NT2/D1 (cell line): ENCODE results near the gene LILRA6.
"Not testable (repeated sequence)": the region's sequence is repeated elsewhere in the genome, so short reads cannot be mapped to it uniquely, and the experiment has no call there.

ENCODE experiments used
- SUZ12 ChIP-seq: IDR thresholded peaks from 2 replicates; pipeline ENCODE4 v1.6.1; 2011; ENCODE audit not compliant: insufficient read length, insufficient read depth; ENCODE audit errors: extremely low read depth
- YY1 ChIP-seq: IDR thresholded peaks from 2 replicates; pipeline ENCODE4 v1.6.1; 2011; ENCODE audit not compliant: insufficient read length, insufficient read depth
- ZNF274 ChIP-seq: IDR thresholded peaks from 2 replicates; pipeline ENCODE4 v1.6.1; 2011; ENCODE audit warnings: mild to moderate bottlenecking, low read depth, low read length

DNA sequence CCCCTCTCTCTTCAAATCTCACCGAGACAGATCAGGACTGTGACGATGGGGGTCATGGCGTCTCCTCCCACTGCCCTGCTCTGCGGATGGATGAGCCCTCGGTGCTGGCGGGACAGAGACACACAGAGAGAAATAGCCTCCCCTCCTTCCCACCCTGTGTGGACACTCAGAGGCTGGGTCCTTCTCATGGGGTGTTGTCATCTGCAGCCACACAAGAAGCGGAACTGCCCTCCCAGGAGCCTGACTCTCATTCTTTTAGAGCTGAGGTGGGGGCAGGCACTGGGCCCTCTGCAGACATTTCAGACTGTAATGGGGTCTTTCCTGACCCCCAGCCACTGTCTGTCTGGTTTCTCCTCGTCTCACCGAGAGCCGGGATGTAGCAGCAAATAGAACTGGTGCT, 37.9 kb upstream of the LILRA6 start:
- TF ChIP-seq YY1, ZNF274, SUZ12: not testable (repeated sequence)
